SH-SY5Y (cell line): ENCODE measurements around the gene CDKN3.

Experiments used
- GATA2 ChIP-seq: IDR thresholded peaks from 2 replicates; pipeline ENCODE4 v1.6.1; 2011; ENCODE audit warnings: mild to moderate bottlenecking, low read depth, low read length
- GATA3 ChIP-seq: IDR thresholded peaks from 2 replicates; pipeline ENCODE4 v1.6.1; 2011; ENCODE audit warnings: low read depth, mild to moderate bottlenecking, low read length, moderate library complexity

GRCh38 chr14:54446161-54446693 is 49.4 kb downstream of the CDKN3 start:
- no peak for TF ChIP-seq GATA2
- no peak for TF ChIP-seq GATA3
